ENCODE measurements around the gene ARG2.
"Not testable (repeated sequence)": the region's sequence is repeated elsewhere in the genome, so short reads cannot be mapped to it uniquely, and the experiment has no call there.

- TF ChIP-seq CTCF, POLR2A (IDR thresholded peaks at IDR 0.05): not testable (repeated sequence)
These were observed 26.1 kb upstream of the ARG2 start for GRCh38 chr14:67593650-67594049.
